Panc1 (cell line): ENCODE data around the gene LY6G6D. TPM values are rescaled to one million over a fixed set of nuclear protein-coding genes. Genes with fewer than 3 reads are reported as not detected.

Experiments used
- ATAC-seq: fragments of 200-7000 bp; cut with Tn5 transposase; 2 replicates; pipeline ENCODE4 v1.9.1; 2020; ENCODE audit warnings: mild to moderate bottlenecking, moderate library complexity
- BruUV-seq: library from RNA; stranded (reverse); fragments of 400-500 nt; replicated peaks from 2 replicates; lab custom pipeline; 2021; lab: Mats Ljungman, UMichigan
- CTCF ChIA-PET: fragments of 300-600 bp; sonication (Branson Sonifier 250); formaldehyde crosslinking; loops from one replicate; lab custom pipeline; 2022; ENCODE audit warnings: antibody characterized with exemption; lab: Charles Lee
- POLR2A ChIA-PET: fragments of 300-600 bp; sonication (Branson Sonifier 250); formaldehyde crosslinking; loops from one replicate; lab custom pipeline; 2022; ENCODE audit warnings: antibody characterized with exemption; lab: Charles Lee
- DNase-seq: peaks from one replicate; pipeline ENCODE4 v3.0.0-alpha.2; 2010; ENCODE audit warnings: low read depth, low spot score
- H3K27ac ChIP-seq: 2 replicates; pipeline ENCODE4 v1.5.1; 2011; ENCODE audit warnings: mild to moderate bottlenecking, low read length, inconsistent platforms
- H3K27me3 ChIP-seq: fragments of 200-500 bp; sonication (Bioruptor generic); 2 replicates; pipeline ENCODE4 v1.6.0; 2014; ENCODE audit warnings: low read length, inconsistent platforms; ENCODE audit not compliant: control insufficient read depth, insufficient read depth
- H3K36me3 ChIP-seq: fragments of 200-500 bp; sonication (Bioruptor generic); 2 replicates; pipeline ENCODE4 v1.5.1; 2014; ENCODE audit warnings: inconsistent platforms, mild to moderate bottlenecking, low read length, moderate library complexity; ENCODE audit not compliant: control insufficient read depth, insufficient read depth
- H3K4me1 ChIP-seq: 2 replicates; pipeline ENCODE4 v1.5.1; 2011; ENCODE audit warnings: inconsistent platforms, mild to moderate bottlenecking, low read length, moderate library complexity; ENCODE audit not compliant: control insufficient read depth, insufficient read depth
- H3K4me3 ChIP-seq, 2 experiments: 2 replicates each; pipeline ENCODE4 v1.5.1; 2011 to 2012; ENCODE audit warnings: low read depth in 2 of 2, low read length in 2 of 2, mild to moderate bottlenecking in 2 of 2, inconsistent platforms in 1 of 2, moderate library complexity in 1 of 2
- H3K9me3 ChIP-seq: fragments of 200-500 bp; sonication (Bioruptor generic); 2 replicates; pipeline ENCODE4 v1.5.1; 2014; ENCODE audit warnings: low read depth, mild to moderate bottlenecking, inconsistent platforms, low read length, moderate library complexity; ENCODE audit not compliant: control insufficient read depth, insufficient read depth
- CTCF ChIP-seq: fragments of 450-650 bp; IDR thresholded peaks from 2 replicates; pipeline ENCODE4 v1.5.1; 2017; ENCODE audit warnings: mild to moderate bottlenecking
- POLR2AphosphoS5 ChIP-seq: IDR thresholded peaks from 2 replicates; pipeline ENCODE4 v1.6.1; 2012; ENCODE audit warnings: mild to moderate bottlenecking, low read depth, low read length, moderate library complexity
- REST ChIP-seq, 2 experiments: IDR thresholded peaks; 2 replicates each; pipeline ENCODE4 v1.6.1; 2011 to 2012; ENCODE audit warnings: low read depth in 2 of 2, control low read depth in 1 of 2, low read length in 1 of 2, mild to moderate bottlenecking in 1 of 2, moderate library complexity in 1 of 2; ENCODE audit not compliant: insufficient read depth in 1 of 2
- SIN3A ChIP-seq: IDR thresholded peaks from 2 replicates; pipeline ENCODE4 v1.6.1; 2012; ENCODE audit warnings: low read depth, mild to moderate bottlenecking, low read length, moderate library complexity, borderline replicate concordance; ENCODE audit not compliant: insufficient read depth
- TCF7L2 ChIP-seq: IDR thresholded peaks from 2 replicates; pipeline ENCODE4 v1.6.1; 2011; ENCODE audit warnings: mild to moderate bottlenecking, low read depth, low read length, inconsistent platforms
- in situ Hi-C: cut with HindIII; loops from 2 replicates; pipeline ENCODE4 v1.10.0; 2016; ENCODE audit warnings: low sequenced_read_pairs, low pct_unique_long_range_greater_than_20kb
- intact Hi-C: fragments of 100-400 bp; cut with micrococcal nuclease; formaldehyde crosslinking; loops from one replicate; pipeline ENCODE4 v1.10.0; 2022; ENCODE audit not compliant: unreplicated experiment
- total RNA-seq: library from RNA; stranded (reverse); gene quantifications from one replicate; pipeline ENCODE4 v1.2.1, GENCODE V29; 2021; ENCODE audit not compliant: unreplicated experiment

LY6G6D gene
- total RNA-seq, 1 experiment from 2014 or later, result not detected

- in situ Hi-C loops (no loop called here), intact Hi-C loops (loop anchor here (10.0 kb wide), 1 partner anchor 104 kb away; no protein-coding TSS in a partner anchor)
- TF ChIP-seq CTCF, result no peak
- no peak for TF ChIP-seq POLR2AphosphoS5
- no peak for TF ChIP-seq SIN3A
- no peak for TF ChIP-seq TCF7L2
- TF ChIP-seq REST (IDR thresholded peaks at IDR 0.05; ENCODE audit: insufficient read depth in 1 of 2, low read depth in 2 of 2, low read length in 1 of 2), result no peak
- ChIA-PET CTCF (interaction anchor here (0.7 to 1.5 kb wide), 4 partner anchors 8 to 42 kb away, joined by 3 read pairs; no protein-coding TSS in a partner anchor), POLR2A (interaction anchor here (1.0 to 1.9 kb wide), 2 partner anchors 9 to 78 kb away, joined by 3 to 5 read pairs; partner anchors contain the start of genes BAG6 and MSH5)
- BruUV-seq, result no TSS peak
- Histone ChIP-seq H3K4me1 (peaks cover 38% of the 10 kb centered on the region), H3K27me3 (no peaks in the 10 kb centered on the region), H3K36me3 (peaks cover 22% of the 10 kb centered on the region), H3K27ac (peak overlapping the region; percentile 91), H3K4me3 (peak overlapping the region; percentile 83 to 85), H3K9me3 (no peaks in the 10 kb centered on the region)
- DNase-seq (no peak), ATAC-seq (peak; percentile 13; the same call in 1 of the 2 replicates)
Observed at GRCh38 chr6:31730631-31731086, 15.5 kb downstream of the LY6G6D start.

GRCh38 chr6:31732029-31732428 is 16.9 kb downstream of the LY6G6D start:
- H3K36me3 ChIP-seq, result peaks cover 22% of the 10 kb centered on the region
- CTCF ChIA-PET, result no interaction called here
- no peak for ATAC-seq
- H3K4me3 ChIP-seq, result no peak overlapping the region
- no peaks in the 10 kb centered on the region for H3K27me3 ChIP-seq
- peaks cover 45% of the 10 kb centered on the region for H3K4me1 ChIP-seq
- intact Hi-C loops, result loop anchor here (10.0 kb wide), 1 partner anchor 103 kb away; no protein-coding TSS in a partner anchor
- BruUV-seq, result no TSS peak
- in situ Hi-C loops, result no loop called here
- H3K27ac ChIP-seq, result 0 out of 2 replicates have a peak overlapping the region, but pooled peaks have one; percentile 2
- TF ChIP-seq SIN3A, result no peak
- no peak for TF ChIP-seq TCF7L2
- no peak for TF ChIP-seq REST (IDR thresholded peaks at IDR 0.05; ENCODE audit: insufficient read depth in 1 of 2, low read depth in 2 of 2, low read length in 1 of 2)
- TF ChIP-seq CTCF, result no peak
- TF ChIP-seq POLR2AphosphoS5, result no peak; the same call in 1 of the 2 replicates
- POLR2A ChIA-PET, result no interaction called here
- DNase-seq, result no peak
- no peaks in the 10 kb centered on the region for H3K9me3 ChIP-seq
